Renal pelvis (tissue), 4 donors: ENCODE results near the gene CTSH. TPM values are rescaled to one million over a fixed set of nuclear protein-coding genes. Genes with fewer than 3 reads are reported as not detected.
"Not testable (repeated sequence)": the region's sequence is repeated elsewhere in the genome, so short reads cannot be mapped to it uniquely, and the experiment has no call there.

Experiments used
- DNase-seq: peaks from one replicate; pipeline ENCODE4 v3.0.0-alpha.2; 2013
- polyA plus RNA-seq, 3 donors: library from polyadenylated mRNA; unstranded; fragments of 120-200 nt; gene quantifications; one replicate each; pipeline ENCODE4 v1.2.1, GENCODE V29; 2013; ENCODE audit not compliant: insufficient read length in 3 of 3

The CTSH gene
- polyA plus RNA-seq, 3 donors: 147 to 221 (median 195) TPM

DNA sequence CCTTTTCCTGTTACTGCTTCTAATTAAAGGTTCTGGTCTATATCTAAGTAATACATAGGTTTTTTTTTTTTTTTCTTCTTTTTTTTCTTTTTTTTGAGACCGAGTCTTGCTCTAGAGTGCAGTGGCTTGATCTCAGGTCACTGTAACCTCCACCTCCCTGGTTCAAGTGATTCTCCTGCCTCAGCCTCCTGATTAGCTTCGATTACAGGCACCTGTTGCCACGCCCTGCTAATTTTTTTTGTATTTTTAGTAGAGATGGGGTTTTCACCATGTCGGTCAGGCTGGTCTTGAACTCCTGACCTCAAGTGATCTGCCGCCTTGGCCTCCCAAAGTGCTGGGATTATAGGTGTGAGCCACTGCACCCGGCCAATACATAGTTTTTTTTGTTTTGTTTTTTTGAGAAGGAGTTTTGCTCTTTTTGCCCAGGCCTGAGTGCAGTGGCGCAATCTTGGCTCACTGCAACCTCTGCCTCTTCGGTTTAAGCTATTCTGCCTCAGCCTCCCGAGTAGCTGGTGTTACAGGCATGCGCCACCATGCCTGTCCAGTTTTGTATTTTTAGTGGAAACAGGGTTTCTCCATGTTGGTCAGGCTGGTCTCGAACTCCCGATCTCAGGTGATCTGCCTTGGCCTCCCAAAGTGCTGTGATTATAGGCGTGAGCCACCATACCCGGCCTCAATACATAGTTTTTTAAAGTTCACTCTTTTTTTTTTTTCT, 43.9 kb downstream of the CTSH start:
- DNase-seq: not testable (repeated sequence)

DNA sequence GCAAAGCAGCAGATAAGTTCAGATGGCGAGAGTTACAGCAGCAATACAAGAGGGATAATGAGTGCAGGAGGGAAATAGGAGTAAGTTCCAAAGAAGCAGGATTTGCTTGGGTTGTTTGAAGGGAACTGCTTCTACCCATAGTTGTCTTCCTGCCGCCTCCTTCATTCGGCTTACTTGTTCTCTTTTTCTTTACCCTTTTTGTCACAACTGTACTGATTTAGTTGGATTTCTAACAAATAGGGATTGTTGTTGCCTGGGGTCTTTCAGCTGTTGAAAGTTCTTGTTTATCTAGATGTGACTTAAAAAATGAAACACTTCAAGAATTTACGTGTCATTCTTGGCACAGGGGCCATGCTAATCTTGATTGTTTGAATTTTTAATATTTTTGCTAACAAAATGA, 46.3 kb downstream of the CTSH start:
- DNase-seq: no peak

DNA sequence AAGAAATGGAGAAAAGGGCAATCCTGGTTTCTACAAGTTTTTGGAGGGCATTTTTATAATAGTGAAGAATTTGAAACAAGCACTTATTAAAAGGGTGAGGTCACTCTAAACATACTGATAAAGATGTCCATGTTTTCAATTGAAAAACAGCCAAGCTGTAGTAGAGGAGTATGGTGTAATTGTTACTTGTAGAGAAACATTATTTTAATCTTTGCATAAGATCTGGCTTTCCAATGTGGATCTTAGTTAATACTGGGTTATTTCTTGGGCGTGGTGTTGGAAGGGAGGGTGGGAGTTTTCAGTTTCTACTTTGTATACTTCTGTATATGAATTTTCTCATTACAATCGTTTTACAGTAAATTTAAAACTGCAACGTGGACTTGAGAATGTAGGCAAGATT, 49.4 kb downstream of the CTSH start:
- DNase-seq: no peak

DNA sequence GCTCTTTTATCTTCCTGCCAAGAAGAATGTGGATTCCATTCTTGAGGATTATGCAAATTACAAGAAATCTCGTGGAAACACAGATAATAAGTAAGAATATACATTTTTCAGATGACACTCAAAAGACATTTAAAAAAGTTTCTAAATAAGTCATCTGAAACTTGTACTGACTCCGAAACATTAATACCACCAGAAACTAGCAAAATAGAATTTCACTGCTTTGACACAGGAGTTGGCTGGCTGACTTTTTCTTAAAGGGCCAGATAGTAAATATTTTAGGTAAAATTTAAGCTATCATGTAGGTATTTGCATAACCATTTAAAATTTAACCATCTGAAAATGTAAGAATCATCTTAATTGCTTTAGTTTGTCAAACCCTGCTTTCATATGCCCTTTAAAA, 51.3 kb downstream of the CTSH start:
- no peak for DNase-seq

DNA sequence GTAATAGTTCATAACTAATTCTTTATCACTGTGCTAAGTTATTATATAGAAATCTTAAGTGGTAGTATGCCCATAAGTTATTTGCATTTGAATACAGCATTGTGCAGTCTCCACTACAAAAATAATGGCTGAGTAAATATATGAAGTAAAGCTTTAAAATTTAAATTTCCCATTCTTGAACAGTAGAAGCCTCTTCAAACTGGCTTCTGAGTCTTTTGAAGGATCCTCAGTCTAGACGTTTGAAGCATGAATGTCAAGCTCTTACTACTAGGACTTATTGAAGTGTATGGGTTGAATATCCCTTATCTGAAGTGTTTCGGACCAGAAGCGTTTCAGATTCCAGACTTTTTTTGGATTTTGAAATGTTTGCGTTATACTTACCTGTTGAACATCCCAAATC, 55.8 kb downstream of the CTSH start:
- DNase-seq: no peak

DNA sequence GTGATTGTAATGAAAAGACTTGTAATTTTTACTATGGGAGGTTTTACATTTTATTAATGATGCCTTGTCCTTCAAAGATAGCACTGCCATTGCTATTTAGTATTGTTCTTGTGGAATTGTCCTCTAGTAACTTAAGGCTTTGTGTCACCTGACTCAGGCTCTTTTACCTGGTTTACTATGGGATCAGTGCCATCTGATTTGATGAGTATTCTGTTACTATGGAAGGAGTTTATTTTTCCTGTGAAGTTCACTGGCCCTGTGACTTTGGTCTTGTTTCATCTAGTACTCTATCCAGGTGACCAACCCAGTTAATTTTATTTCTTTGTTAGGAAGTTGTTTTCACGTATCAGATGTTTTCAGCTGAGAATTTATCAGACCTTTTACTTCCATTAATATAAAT, 63.2 kb downstream of the CTSH start:
- DNase-seq: no peak

DNA sequence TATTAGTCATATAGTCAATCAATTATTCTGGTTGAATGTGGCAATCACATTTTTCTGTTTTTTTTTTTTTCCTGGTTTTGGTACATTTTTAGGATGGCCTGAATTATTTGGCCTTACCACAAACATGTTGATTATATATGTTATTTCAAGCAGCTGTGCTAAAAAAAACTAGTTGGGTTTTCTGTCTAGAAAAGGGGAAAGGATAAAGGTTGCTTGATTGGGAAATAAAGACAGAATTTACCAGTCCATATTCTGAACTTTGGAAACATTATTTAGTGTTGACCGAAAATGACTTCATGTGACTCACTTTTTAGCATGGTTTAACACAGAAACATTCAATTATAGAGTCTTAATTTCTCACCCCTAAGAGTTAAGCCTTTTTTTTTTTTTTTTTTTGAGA, 64.0 kb downstream of the CTSH start:
- DNase-seq: no peak

DNA sequence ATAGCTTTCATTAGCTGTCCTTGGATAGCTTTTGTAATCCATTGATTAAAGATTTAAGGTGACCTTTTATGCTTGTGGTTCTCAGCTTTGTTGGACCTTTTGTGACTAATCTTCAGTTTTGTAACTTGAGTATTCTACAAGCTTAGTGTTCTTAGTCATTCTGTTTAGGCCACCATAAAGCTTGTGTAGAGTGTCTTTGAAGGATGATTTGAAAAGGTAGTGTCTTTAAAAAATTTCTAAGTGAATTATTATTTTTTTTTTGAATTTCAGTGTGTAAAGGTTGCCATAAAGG, 64.7 kb downstream of the CTSH start:
- DNase-seq: no peak

DNA sequence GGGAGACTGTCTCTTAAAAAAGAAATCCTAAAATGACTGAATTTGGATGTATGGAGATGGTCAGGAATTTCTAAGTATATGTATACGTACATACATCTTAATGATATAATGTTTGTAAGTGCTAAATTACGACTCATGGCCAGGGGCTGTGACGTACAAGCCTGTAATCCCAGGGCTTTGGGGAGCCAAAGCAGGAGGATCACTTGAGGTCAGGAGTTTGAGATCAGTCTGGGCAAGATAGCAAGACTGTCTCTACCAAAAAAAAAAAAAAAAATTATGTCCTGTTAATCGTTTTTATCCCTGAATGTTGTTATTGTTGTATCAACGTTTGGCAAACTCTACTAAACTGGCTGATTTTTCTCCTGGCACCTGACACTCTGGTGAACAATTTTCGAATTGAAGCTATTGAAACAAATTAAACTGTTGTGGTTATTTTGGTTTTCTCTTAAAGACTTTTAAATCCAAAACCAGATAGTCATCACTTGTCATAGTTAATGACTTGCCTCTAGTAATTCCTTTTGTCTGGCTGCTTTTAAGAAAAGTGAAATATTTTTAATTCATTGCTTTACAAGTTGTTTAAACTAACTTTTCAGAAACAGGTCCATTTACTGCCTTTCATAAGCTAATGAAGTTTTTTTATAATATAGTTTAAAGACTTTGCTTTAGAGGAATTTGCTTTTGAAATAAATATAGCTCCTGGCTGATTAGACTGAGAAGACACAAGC, 65.2 kb downstream of the CTSH start:
- no peak for DNase-seq

DNA sequence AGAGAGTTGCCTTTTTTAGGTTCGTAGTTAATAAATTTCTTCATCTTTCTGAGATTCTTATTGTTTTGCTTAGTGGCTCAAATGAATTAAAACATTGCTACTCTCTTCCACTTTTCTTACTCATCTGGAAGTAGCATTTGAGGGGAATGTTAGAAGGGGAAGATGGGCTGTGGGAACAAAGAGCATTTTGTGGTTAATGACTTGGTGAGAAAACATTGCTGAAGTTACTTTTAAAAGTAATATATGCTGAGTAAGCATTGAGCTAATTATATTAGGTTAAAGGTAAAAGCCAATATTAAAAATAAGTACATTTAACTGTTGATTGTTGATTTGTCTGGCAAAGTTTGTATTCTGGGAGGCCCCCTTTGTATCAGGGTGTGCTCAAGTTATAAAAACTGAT, 66.5 kb downstream of the CTSH start:
- no peak for DNase-seq

DNA sequence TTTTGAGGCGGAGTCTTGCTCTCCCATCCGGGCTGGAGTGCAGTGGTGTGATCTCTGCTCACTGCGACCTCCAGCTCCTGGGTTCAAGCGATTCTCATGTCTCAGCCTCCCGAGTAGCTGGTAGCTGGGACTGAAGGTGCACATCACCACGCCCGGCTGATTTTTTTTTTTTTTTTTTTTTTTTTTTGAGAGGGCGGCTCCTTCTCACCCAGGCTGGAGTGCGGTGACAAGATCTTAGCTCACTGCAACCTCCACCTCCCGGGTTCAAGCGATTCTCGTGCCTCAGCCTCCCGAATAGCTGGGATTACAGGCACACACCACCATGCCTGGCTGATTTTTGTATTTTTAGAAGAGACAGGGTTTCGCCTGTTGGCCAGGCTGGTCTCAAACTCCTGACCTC, 67.9 kb downstream of the CTSH start:
- DNase-seq: not testable (repeated sequence)

DNA sequence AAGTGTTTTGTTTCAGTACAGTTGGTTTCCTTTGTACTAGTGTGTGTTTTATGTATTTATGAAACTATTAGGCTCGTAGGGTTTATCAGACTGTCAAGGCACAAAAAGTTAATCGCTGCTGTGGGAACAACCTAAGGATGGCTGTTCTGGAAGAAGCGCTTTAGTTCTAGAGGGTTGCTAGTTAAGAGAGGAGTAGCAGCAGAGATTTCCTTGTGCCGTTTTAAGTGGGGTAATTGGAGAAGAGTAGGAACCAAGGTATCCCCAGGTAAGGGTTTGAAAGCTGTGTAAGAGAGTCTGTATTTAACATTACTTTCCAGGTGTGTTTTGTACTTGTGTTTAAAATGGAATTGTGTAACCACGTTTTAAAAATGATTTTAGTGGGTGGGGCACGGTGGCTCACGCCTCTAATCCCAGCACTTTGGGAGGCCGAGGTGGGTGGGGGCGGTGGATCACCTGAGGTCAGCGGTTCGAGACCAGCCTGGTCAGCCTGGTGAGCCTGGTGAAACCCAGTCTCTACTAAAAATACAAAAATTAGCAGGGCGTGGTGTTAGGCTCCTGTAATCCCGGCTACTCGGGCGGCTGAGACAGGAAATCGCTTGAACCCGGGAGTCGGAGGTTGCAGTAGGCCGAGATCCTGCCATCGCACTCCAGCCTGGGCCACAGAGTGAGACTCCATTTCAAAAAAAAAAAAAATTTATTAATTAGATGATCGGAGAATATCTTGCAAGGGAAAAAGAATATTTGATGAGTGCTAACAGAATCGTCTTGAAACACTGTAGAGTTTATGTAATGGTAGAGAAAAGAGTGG, 69.5 kb downstream of the CTSH start:
- no peak for DNase-seq

DNA sequence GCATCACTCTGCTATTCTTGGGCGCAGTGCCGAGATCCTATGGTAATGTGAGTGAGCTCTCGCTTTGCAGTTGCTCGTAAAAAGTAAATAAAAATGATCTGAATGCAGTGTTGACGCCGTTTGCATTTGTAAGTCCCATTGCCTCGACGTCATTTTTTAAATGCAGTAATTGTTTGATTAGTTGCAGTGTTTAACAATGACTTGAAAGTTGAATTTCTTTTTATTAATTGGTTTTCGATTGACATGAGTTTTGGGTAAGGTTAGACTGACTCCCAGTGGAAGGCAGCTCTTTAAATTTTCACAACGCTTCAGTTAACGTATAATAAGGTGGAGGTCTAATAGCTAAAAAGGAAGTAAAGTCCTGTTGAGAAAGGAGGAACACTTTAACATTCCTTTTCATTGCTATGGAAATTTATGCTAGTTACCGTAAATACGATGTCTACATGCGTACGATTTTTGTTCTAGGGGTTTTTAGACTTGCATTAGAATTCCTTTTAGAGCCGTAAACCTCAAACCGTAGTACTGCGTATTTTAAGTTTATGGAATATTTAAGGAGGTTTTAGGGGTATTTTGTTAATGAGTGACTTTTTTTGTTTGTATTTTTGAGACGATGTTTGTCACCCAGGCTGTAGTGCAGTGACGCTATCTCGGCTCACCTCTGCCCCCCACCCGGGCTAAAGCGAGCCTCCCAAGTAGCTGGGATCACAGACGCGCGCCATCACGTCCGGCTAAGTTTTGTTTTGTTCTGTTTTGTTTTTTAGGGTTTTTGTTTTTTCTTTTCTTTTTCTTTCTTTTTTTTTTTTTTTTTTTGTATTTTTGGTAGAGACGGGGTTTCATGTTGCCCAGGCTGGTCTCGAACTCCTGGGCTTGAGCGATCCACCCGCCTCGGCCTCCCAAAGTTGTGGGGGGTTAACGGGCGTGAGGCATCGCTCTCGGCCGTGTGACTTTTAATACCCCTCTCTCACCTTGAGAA, 70.8 kb downstream of the CTSH start:
- no peak for DNase-seq

DNA sequence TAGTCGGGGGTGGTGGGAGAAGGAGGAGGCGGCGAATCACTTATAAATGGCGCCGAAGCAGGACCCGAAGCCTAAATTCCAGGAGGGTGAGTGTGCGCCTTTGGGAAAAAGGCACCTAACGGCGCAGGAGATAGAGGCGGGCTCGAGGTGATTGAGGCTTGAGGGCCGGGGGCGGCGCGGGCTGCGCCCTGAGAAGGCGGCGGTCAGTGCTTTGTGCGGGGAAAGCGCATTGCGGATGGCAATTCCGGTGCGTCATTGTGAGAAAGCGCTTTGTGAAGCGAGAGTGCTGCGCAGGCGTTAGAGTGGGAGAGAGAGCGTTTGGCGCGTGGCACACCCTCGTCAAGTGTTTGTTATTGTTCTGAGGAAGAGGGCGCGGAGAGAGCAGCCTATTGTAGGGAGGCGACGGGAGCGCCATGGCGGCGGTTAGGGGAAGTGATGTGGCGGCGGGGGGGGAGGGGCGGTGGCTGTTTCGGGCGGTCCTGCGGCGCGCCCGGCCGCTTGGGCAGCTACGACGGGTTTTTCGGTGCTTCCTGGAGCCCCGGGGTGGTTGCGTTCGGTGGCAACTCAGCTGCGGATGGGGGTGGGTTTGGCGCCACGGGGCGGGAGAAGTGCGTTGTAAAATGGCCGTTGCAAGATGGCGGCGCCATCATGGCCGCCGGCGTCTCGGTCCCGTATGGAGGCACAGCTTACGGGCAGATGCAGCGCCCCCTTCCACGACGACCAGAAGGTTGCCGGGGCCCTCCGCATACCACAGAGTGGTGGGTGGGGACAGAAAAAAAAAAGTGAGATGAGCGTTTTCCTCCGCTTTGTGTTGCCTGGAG, 71.7 kb downstream of the CTSH start:
- peak; percentile 91 for DNase-seq

DNA sequence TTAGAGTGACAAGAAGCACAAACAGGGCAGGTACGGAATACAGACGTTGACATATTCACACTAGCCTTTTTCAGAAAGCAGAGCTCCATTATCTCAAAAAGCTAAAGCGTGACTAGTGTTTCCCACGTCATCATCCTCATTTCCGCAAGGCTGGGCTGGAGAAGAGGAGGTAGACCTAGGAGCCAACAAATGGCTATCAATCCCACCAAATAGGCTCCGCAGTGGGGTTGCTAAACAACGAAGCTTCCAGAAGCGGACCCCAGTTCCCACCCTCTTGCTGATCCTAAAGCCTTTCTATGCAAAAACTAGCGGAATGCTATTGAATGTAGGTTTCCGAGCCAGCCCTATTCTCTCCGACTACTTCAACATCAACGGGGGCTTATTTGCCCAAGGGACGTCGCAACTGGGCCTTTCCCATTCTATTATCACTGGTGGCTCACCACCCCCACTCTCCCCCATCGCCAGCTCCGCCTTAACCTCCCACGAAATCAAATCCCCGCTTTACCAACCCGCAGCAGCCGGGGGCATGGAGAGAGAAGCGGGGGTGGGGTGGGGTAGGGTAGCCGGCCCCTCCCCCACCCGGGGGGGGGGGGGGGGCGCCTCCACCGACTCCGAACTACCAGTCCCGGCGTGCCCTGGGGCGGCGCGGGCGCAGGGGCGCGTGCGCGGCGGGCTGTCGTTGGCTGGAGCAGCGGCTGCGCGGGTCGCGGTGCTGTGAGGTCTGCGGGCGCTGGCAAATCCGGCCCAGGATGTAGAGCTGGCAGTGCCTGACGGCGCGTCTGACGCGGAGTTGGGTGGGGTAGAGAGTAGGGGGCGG, 72.5 kb downstream of the CTSH start, which contains the start of gene MORF4L1:
Gene MORF4L1 (plus strand): TSS at position 736 of the 817 bp plus-strand sequence. CDS start 128 bp downstream, outside the sequence.
- peak; percentile 97 for DNase-seq

DNA sequence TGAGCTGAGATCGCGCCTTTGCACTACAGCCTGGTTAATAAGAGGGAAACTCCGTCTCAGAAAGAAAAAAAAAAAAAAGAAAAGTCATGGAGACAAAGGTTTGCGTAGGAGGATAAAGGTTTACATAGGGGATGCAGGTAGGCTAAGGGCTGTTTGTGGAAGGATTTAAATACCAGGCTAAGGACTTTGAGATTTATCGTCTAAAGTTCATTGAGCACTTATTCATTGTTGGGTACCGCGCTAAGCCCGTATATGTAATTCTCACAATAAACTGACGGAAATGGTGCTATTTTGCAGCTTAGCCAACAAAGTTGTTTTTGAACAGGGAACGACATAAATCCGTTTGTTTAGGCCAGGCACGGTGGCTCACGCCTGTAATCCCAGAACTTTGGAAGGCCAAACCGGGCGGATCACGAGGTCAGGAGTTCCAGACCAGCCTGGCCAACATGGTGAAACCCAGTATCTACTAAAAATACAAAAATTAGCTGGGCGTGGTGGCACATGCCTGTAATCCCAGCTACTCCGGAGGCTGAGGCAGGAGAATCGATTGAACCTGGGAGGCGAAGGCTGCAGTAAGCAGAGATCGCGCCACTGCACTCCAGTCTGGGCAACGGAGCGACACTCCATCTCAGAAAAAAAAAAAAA, 73.2 kb downstream of the CTSH start:
- DNase-seq: not testable (repeated sequence)
